HUES64 (cell line): ENCODE data around the gene KLRC1.
"Not testable (repeated sequence)": the region's sequence is repeated elsewhere in the genome, so short reads cannot be mapped to it uniquely, and the experiment has no call there.

Source experiments
- H3K27ac ChIP-seq: 2 replicates; pipeline ENCODE4 v1.7.0; 2013; ENCODE audit warnings: low read depth, low read length, inconsistent platforms
- H3K27me3 ChIP-seq: 2 replicates; pipeline ENCODE4 v1.6.1; 2013; ENCODE audit warnings: mild to moderate bottlenecking, low read length; ENCODE audit not compliant: insufficient read depth
- H3K36me3 ChIP-seq: 2 replicates; pipeline ENCODE4 v1.6.1; 2013; ENCODE audit warnings: mild to moderate bottlenecking, low read length; ENCODE audit not compliant: insufficient read depth
- H3K4me1 ChIP-seq: 2 replicates; pipeline ENCODE4 v1.6.1; 2013; ENCODE audit warnings: mild to moderate bottlenecking, low read length, moderate library complexity; ENCODE audit not compliant: insufficient read depth
- H3K4me3 ChIP-seq: 2 replicates; pipeline ENCODE4 v1.5.1; 2013; ENCODE audit warnings: mild to moderate bottlenecking, low read length, moderate library complexity
- H3K9ac ChIP-seq: 2 replicates; pipeline ENCODE4 v1.6.1; 2013; ENCODE audit warnings: mild to moderate bottlenecking, low read depth, low read length
- H3K9me3 ChIP-seq: 2 replicates; pipeline ENCODE4 v1.6.1; 2013; ENCODE audit warnings: low read depth, low read length; ENCODE audit not compliant: insufficient read depth
- WGBS: fragments of 150-250, 120-280 bp; methylation state at CpG from one replicate; pipeline ENCODE4 v1.1.7; 2013; ENCODE audit warnings: missing lambda C conversion rate; 5-methylcytosine and 5-hydroxymethylcytosine counted together

KLRC1 gene

DNA sequence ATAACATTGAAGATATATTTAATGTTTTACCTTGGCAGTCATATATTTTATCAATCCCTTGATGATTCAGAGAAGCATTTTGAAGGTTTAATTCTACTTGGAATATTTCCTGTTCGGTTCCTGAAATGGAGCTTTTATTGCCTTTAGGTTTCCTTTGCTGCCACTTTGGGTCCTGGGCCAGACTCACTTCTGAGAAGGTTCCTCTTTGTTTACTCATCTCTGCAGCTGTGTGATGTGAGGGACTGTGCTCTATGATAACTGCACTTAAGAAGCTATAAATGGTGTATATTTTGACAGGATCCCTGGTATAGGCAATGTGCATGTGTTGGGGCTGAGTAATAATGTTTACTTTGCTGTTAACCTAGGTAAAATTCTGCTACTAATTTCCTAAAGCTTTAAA is 32.8 kb downstream of the KLRC1 start, which contains the start of gene KLRC3:
Gene KLRC3 (minus strand): TSS at position 262 of the 400 bp plus-strand sequence. CDS start 45 bp downstream, at position 217.
- not testable (repeated sequence) for H3K9me3 ChIP-seq, H3K36me3 ChIP-seq, H3K4me3 ChIP-seq, H3K27ac ChIP-seq, H3K4me1 ChIP-seq, H3K27me3 ChIP-seq, H3K9ac ChIP-seq
- 67% methylated on average over 1 of the region's 1 CpG for WGBS

DNA sequence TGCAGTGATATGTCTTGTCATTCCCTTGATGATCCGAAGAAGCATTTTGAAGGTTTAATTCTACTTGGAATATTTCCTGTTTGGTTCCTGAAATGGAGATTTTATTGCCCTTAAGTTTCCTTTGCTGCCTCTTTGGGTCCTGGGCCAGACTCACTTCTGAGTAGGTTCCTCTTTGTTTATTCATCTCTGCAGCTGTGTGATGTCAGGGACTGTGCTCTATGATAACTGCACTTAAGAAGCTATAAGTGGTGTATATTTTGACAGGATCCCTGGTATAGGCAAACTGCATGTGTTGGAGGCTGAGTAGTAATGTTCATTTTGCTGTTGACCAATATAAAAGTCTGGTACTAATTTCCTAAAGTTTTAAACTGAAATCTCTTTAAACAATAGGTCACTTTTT is 43.8 kb downstream of the KLRC1 start, which contains the start of gene KLRC4:
Gene KLRC4 (minus strand): TSS at position 366 of the 400 bp plus-strand sequence. CDS start 182 bp downstream, at position 184.
- H3K9me3 ChIP-seq = no peaks in the 10 kb centered on the region
- WGBS = 0% methylated on average over 1 of the region's 1 CpG
- H3K27me3 ChIP-seq = no peaks in the 10 kb centered on the region
- no peak within 1 kb of the TSS for H3K4me3 ChIP-seq
- H3K4me1 ChIP-seq = peaks cover 9% of the 10 kb centered on the region
- no peak within 1 kb of the TSS for H3K9ac ChIP-seq
- no peak within 1 kb of the TSS for H3K27ac ChIP-seq
- H3K36me3 ChIP-seq = no peaks in the 10 kb centered on the region

DNA sequence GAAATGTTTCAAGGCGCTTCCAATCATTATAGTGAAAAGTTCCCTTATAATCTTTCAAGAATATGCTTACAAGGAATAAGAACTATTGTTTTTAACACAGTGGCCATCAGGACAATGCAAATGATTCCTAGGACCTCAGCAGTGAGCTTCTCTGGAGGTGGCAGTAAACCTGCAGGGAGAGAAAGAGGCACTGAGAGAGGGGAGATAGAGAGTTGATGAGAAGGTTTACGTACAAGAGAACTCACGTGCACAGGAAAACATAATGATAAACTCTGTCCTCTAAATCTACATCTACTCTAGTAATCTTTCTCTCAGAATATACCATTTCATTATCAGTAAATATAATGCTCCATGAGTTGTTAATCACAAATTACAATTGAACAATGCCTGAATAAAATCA is 44.3 kb downstream of the KLRC1 start:
- no peaks in the 10 kb centered on the region for H3K27me3 ChIP-seq
- H3K4me1 ChIP-seq = peaks cover 9% of the 10 kb centered on the region
- no peak overlapping the region for H3K9ac ChIP-seq
- no peaks in the 10 kb centered on the region for H3K36me3 ChIP-seq
- WGBS = 55% methylated on average over 2 of the region's 3 CpGs
- H3K9me3 ChIP-seq = no peaks in the 10 kb centered on the region
- no peak overlapping the region for H3K27ac ChIP-seq
- H3K4me3 ChIP-seq = no peak overlapping the region

DNA sequence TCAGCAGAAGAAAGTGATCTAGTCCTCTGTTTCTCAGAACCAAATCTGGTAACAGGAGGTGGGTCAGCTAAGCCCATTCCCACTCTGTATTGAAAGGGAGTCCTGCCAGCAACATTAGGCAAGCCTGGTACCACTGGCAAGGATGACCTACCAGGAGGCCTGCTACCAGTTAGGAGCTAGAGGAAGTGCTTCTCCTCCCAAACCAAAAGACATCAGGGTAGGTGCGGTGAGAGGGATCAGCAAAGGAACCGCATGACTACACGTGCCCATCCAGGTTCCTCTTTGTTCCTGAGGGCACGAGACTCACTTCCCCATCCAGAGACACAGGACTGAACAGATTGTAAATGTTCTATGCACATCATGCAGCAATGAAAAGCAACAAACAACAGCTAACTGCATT is 46.5 kb downstream of the KLRC1 start:
- peaks cover 8% of the 10 kb centered on the region for H3K4me1 ChIP-seq
- no peak overlapping the region for H3K9ac ChIP-seq
- H3K27ac ChIP-seq = no peak overlapping the region
- H3K36me3 ChIP-seq = no peaks in the 10 kb centered on the region
- no peaks in the 10 kb centered on the region for H3K27me3 ChIP-seq
- H3K9me3 ChIP-seq = no peaks in the 10 kb centered on the region
- H3K4me3 ChIP-seq = no peak overlapping the region
- WGBS = 88% methylated on average over 4 of the region's 4 CpGs

DNA sequence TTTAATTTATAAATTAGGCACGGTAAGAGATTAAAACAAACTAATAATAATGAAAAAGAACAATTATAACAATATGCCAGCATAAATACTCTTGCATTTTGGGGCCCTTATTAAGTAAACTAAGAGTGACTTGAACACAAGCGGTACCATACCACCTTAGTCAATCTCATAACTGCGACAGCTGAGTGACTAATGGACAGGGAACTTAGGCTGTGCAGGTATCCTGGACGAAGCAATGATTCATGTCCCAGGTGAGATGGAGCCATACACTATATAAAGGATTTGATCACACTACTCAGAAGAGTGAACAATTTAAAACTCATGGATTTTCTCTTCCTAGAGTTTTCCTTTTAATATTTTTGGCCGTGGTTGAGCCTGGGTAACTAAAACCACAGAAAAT is 47.9 kb downstream of the KLRC1 start:
- Histone ChIP-seq H3K27me3 (no peaks in the 10 kb centered on the region), H3K27ac (no peak overlapping the region), H3K4me3 (no peak overlapping the region), H3K9ac (no peak overlapping the region), H3K4me1 (no peaks in the 10 kb centered on the region), H3K9me3 (no peaks in the 10 kb centered on the region), H3K36me3 (no peaks in the 10 kb centered on the region)
- WGBS = 93% methylated on average over 3 of the region's 5 CpGs

DNA sequence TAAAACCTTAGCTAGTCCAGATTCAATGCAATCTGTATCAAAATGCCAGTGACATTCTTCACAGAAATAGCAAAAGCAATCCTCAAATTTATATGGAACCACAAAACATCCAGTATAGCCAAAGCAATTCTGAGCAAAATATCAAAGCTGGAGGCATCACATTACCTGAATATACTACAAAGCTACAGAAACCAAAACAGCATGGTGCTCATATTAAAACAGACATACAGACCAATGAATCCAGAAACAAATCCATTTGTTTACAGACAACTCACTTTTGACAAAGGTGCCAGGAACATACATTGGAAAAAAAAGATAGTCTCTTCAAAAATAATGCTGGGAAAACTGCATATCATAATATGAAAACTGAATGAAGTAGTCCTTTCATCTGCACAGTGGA is 48.4 kb downstream of the KLRC1 start:
- H3K36me3 ChIP-seq = no peaks in the 10 kb centered on the region
- H3K27ac ChIP-seq = no peak overlapping the region
- H3K9ac ChIP-seq = no peak overlapping the region

DNA sequence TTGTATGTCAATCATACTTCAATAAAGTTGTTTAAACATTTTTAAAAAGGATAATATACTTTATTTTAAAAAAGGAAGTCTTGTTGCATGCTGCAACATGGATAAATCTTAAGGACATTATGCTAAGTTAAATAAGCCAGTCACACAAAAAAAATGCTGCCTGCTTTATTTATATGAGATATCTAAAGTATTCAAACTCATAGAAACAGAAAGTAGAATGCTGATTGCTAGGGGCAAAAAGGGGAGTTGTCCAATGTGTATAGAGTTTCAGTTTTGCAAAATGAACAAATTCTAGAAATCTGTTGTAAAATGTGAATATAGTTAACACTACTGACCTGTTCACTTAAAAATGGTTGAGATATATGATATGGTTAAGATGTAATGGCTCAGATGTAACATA is 52.3 kb downstream of the KLRC1 start:
- Histone ChIP-seq H3K27ac (no peak overlapping the region), H3K4me3 (no peak overlapping the region), H3K36me3 (no peaks in the 10 kb centered on the region), H3K9me3 (no peaks in the 10 kb centered on the region), H3K9ac (no peak overlapping the region), H3K27me3 (no peaks in the 10 kb centered on the region), H3K4me1 (no peaks in the 10 kb centered on the region)

More for the DNA sequence above, 48.4 kb downstream of the KLRC1 start:
- no peaks in the 10 kb centered on the region for H3K27me3 ChIP-seq
- H3K9me3 ChIP-seq = no peaks in the 10 kb centered on the region
- no peaks in the 10 kb centered on the region for H3K4me1 ChIP-seq
- H3K4me3 ChIP-seq = no peak overlapping the region

DNA sequence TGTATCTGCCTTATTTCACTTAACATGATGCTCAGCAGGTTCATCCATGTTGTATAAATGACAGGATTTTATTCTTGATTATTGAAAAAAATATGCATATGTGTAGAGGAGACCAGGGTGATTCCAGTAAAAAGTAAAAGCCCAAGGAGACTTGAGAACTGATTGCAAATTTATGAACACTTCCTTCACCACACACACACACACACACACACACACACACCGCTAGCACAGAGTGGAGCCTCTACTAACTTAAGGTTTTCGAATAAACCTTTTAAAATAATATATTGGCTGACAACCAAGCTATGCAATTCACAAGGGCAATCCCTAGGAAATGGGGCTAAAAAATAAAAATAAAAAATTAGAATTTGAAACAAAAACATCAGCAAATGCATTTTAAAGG is 55.0 kb downstream of the KLRC1 start:
- H3K27ac ChIP-seq = no peak overlapping the region
- H3K9ac ChIP-seq = no peak overlapping the region
- H3K4me1 ChIP-seq = peaks cover 3% of the 10 kb centered on the region; the same call in 1 of the 2 replicates
- 95% methylated on average over 2 of the region's 2 CpGs for WGBS
- no peaks in the 10 kb centered on the region for H3K9me3 ChIP-seq
- no peak overlapping the region for H3K4me3 ChIP-seq
- no peaks in the 10 kb centered on the region for H3K36me3 ChIP-seq
- H3K27me3 ChIP-seq = no peaks in the 10 kb centered on the region

DNA sequence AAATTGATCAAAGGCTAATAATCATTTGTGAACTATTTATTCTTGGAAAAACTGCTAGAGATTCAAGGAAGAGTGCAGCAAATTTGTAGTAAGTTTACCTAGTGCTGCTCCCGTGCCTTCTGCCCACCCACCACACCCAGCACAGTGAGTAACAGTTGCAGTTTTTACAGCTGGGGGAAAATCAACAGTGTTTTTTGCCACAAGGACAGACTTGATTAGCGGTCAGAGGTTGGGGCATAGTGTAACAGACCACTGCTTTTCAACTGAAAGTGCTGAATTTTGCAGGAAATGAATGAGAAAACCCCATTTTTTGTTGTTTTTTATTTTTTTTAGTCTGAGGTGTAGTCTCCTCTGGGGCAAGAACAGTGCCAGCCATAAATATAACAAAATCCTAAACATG is 55.9 kb downstream of the KLRC1 start:
- no peak overlapping the region for H3K9ac ChIP-seq
- peaks cover 3% of the 10 kb centered on the region; the same call in 1 of the 2 replicates for H3K4me1 ChIP-seq
- no peaks in the 10 kb centered on the region for H3K36me3 ChIP-seq
- 86% methylated on average over 2 of the region's 2 CpGs for WGBS
- no peak overlapping the region for H3K4me3 ChIP-seq
- no peaks in the 10 kb centered on the region for H3K27me3 ChIP-seq
- H3K27ac ChIP-seq = no peak overlapping the region
- H3K9me3 ChIP-seq = no peaks in the 10 kb centered on the region

DNA sequence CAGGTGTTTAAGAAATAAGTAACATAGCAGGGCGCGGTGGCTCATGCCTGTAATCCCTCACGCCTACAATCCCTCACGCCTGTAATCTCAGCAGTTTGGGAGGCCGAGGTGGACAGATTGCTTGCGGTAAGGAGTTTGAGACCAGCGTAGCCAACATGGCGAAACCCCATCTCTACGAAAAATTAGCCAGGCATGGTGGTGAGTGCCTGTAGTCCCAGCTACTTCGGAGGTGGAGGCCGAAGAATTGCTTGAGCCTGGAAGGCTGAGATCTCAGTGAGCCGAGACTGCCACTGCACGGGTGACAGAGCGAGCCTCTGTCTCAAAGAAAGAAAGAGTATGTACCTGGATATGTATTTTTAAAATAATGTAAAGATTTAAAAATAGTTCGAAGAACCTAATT is 57.0 kb downstream of the KLRC1 start:
- not testable (repeated sequence) for H3K27ac ChIP-seq, H3K36me3 ChIP-seq, H3K9ac ChIP-seq, H3K4me3 ChIP-seq, H3K9me3 ChIP-seq, H3K4me1 ChIP-seq, H3K27me3 ChIP-seq
- 96% methylated on average over 15 of the region's 15 CpGs for WGBS
